H1 (cell line): ENCODE results near the gene CLEC16A. TPM values are rescaled to one million over a fixed set of nuclear protein-coding genes. Genes with fewer than 3 reads are reported as not detected.

Source experiments
- CTCF ChIP-seq, 3 experiments: IDR thresholded peaks; 1 replicate in 2 of 3; 2 replicates in 1 of 3; pipeline versions ENCODE4 v1.5.1 to v1.6.1; 2011; ENCODE audit warnings: low read length in 3 of 3, mild to moderate bottlenecking in 3 of 3, inconsistent platforms in 2 of 3, low read depth in 1 of 3, moderate library complexity in 1 of 3; ENCODE audit not compliant: insufficient read depth in 1 of 3; ENCODE audit errors: control extremely low read depth in 1 of 3
- KDM5A ChIP-seq: fragments of 200-600 bp; IDR thresholded peaks from 2 replicates; pipeline ENCODE4 v1.7.1; 2012; ENCODE audit warnings: mild to moderate bottlenecking, low read length, inconsistent platforms, mixed read lengths
- POLR2AphosphoS5 ChIP-seq: IDR thresholded peaks from 2 replicates; pipeline ENCODE4 v1.6.1; 2011; ENCODE audit warnings: low read depth, low read length
- SRF ChIP-seq: IDR thresholded peaks from 2 replicates; pipeline ENCODE4 v1.6.1; 2011; ENCODE audit warnings: mild to moderate bottlenecking, low read depth, low read length, moderate library complexity
- ZNF274 ChIP-seq: IDR thresholded peaks from 2 replicates; pipeline ENCODE4 v1.7.0; 2012; ENCODE audit warnings: low read length, borderline replicate concordance; ENCODE audit errors: extremely low read depth
- polyA plus RNA-seq, 7 experiments: library from polyadenylated mRNA; depleted of rRNA in 3 of 7; stranded (reverse) in 5 of 7; unstranded in 2 of 7; fragments of >200 nt in 5 of 7; fragments of 200-250 nt in 2 of 7; gene quantifications; 1 replicate in 5 of 7; 2 replicates in 1 of 7; 4 replicates in 1 of 7; pipeline versions ENCODE4 v1.2.1 to v1.2.3, GENCODE V29; 2011 to 2013; ENCODE audit warnings: missing spikeins in 2 of 7, mixed read lengths in 2 of 7
- total RNA-seq: library from RNA; stranded (reverse); fragmentation: NEBNext Ultra II Directional; extraction: Animal tissue kit (Norgen Biotek cat#: 25700); gene quantifications from 2 replicates; pipeline ENCODE4 v1.2.1, GENCODE V29; 2021

The CLEC16A gene
- total and polyA plus RNA-seq, 2 of the 8 experiments (the other 6 are each of a cell fraction or from before 2014, with no cell fraction given) = 7.6 to 19.3 TPM

- TF ChIP-seq CTCF (IDR thresholded peaks at IDR 0.05; ENCODE audit: control extremely low read depth in 1 of 3, insufficient read depth in 1 of 3, low read depth in 1 of 3, low read length in 3 of 3) (no peak), ZNF274 (no peak), SRF (no peak), KDM5A (no peak), POLR2AphosphoS5 (no peak)
Measured at GRCh38 chr16:11168386-11169051, 224.2 kb downstream of the CLEC16A start (continued).
